ENCODE data around the gene ERICH4.
"Not testable (repeated sequence)": the region's sequence is repeated elsewhere in the genome, so short reads cannot be mapped to it uniquely, and the experiment has no call there.

Gene ERICH4

GRCh38 chr19:41405776-41406175 is 37.2 kb upstream of the ERICH4 start:
- Histone ChIP-seq H3K27me3 (no peaks in the 10 kb centered on the region), H3K36me3 (peaks cover 2 to 38% (median 20%) of the 10 kb centered on the region in 3 donors), H3K27ac (no peak overlapping the region), H3K4me1 (peaks cover 0 to 17% (median 8%) of the 10 kb centered on the region in 4 donors), H3K4me3 (no peak overlapping the region), H3K9me3 (no peaks in the 10 kb centered on the region)
- no peak for TF ChIP-seq CTCF (IDR thresholded peaks at IDR 0.05)
- intact Hi-C loops (cut with DNase I; ENCODE audit: low total_unique reads) = no loop called here
- no peak for DNase-seq

- no peaks in the 10 kb centered on the region for H3K27me3 ChIP-seq
- no peak for TF ChIP-seq CTCF (IDR thresholded peaks at IDR 0.05)
- H3K9me3 ChIP-seq = no peaks in the 10 kb centered on the region
- intact Hi-C loops (cut with DNase I; ENCODE audit: low total_unique reads) = no loop called here
- peaks cover 0 to 25% (median 8%) of the 10 kb centered on the region in 4 donors for H3K4me1 ChIP-seq
- peaks cover 8 to 45% (median 26%) of the 10 kb centered on the region in 3 donors for H3K36me3 ChIP-seq
- DNase-seq = peak in 1 of 2 donors; percentile 35
- no peak overlapping the region for H3K27ac ChIP-seq
- H3K4me3 ChIP-seq = no peak overlapping the region
These were observed 35.7 kb upstream of the ERICH4 start for GRCh38 chr19:41407271-41407670.

- Histone ChIP-seq H3K9me3 (no peaks in the 10 kb centered on the region), H3K4me1 (peaks cover 0 to 25% (median 8%) of the 10 kb centered on the region in 4 donors), H3K27me3 (no peaks in the 10 kb centered on the region), H3K4me3 (no peak overlapping the region), H3K36me3 (peaks cover 16 to 50% (median 29%) of the 10 kb centered on the region in 3 donors), H3K27ac (no peak overlapping the region)
- DNase-seq = no peak
- no peak for TF ChIP-seq CTCF (IDR thresholded peaks at IDR 0.05)
- intact Hi-C loops (cut with DNase I; ENCODE audit: low total_unique reads) = no loop called here
These were observed 34.7 kb upstream of the ERICH4 start for GRCh38 chr19:41408256-41408655.

GRCh38 chr19:41408846-41409245 is 34.1 kb upstream of the ERICH4 start:
- H3K9me3 ChIP-seq = not testable (repeated sequence)

GRCh38 chr19:41409288-41409687 is 33.7 kb upstream of the ERICH4 start:
- no peak for DNase-seq
- Histone ChIP-seq H3K9me3 (no peaks in the 10 kb centered on the region), H3K36me3 (peaks cover 26 to 56% (median 35%) of the 10 kb centered on the region in 3 donors), H3K27ac (no peak overlapping the region), H3K4me1 (peaks cover 0 to 25% (median 8%) of the 10 kb centered on the region in 4 donors), H3K4me3 (no peak overlapping the region), H3K27me3 (no peaks in the 10 kb centered on the region)
- no peak for TF ChIP-seq CTCF (IDR thresholded peaks at IDR 0.05)
- intact Hi-C loops (cut with DNase I; ENCODE audit: low total_unique reads) = no loop called here

More at GRCh38 chr19:41408846-41409245, 34.1 kb upstream of the ERICH4 start:
- DNase-seq; H3K27me3 ChIP-seq; intact Hi-C loops (cut with DNase I; ENCODE audit: low total_unique reads); H3K4me3 ChIP-seq; H3K27ac ChIP-seq: not testable (repeated sequence)
- Histone ChIP-seq H3K36me3 (peaks cover 22 to 51% (median 31%) of the 10 kb centered on the region in 3 donors), H3K4me1 (peaks cover 0 to 25% (median 8%) of the 10 kb centered on the region in 4 donors)

GRCh38 chr19:41410336-41411054 is 32.5 kb upstream of the ERICH4 start:
- no peak overlapping the region for H3K27ac ChIP-seq
- peaks cover 37 to 64% (median 47%) of the 10 kb centered on the region in 3 donors for H3K36me3 ChIP-seq
- intact Hi-C loops (cut with DNase I; ENCODE audit: low total_unique reads) = no loop called here
- no peak overlapping the region for H3K4me3 ChIP-seq
- no peaks in the 10 kb centered on the region for H3K9me3 ChIP-seq
- no peak for TF ChIP-seq CTCF (IDR thresholded peaks at IDR 0.05)
- no peak for DNase-seq
- H3K4me1 ChIP-seq = peaks cover 0 to 25% (median 8%) of the 10 kb centered on the region in 4 donors
- no peaks in the 10 kb centered on the region for H3K27me3 ChIP-seq

Data from tibial artery (tissue), 4 donors.